Mesendoderm (in vitro differentiated cells): ENCODE results near the gene ASIC1.

Source experiments
- DNase-seq: peaks from one replicate; pipeline ENCODE4 v3.0.0; 2013
- H2AK5ac ChIP-seq: 2 replicates; pipeline ENCODE4 v1.6.1; 2013; ENCODE audit warnings: low read length, inconsistent platforms
- H2BK120ac ChIP-seq: 2 replicates; pipeline ENCODE4 v1.6.1; 2013; ENCODE audit warnings: low read depth, mild to moderate bottlenecking, low read length, moderate library complexity, mixed read lengths
- H2BK15ac ChIP-seq: replicated peaks from 2 replicates; pipeline ENCODE4 v1.6.1; 2013; ENCODE audit warnings: low read depth, mild to moderate bottlenecking, moderate library complexity
- H2BK5ac ChIP-seq: 2 replicates; pipeline ENCODE4 v1.6.1; 2013; ENCODE audit warnings: low read length, inconsistent platforms
- H3K18ac ChIP-seq: 2 replicates; pipeline ENCODE4 v1.6.1; 2013; ENCODE audit warnings: mild to moderate bottlenecking, low read length, mixed read lengths
- H3K23ac ChIP-seq: one replicate; pipeline ENCODE4 v1.6.1; 2013; ENCODE audit warnings: low read length
- H3K27ac ChIP-seq: 2 replicates; pipeline ENCODE4 v1.5.1; 2013; ENCODE audit warnings: low read depth, mild to moderate bottlenecking, inconsistent platforms, low read length, moderate library complexity
- H3K27me3 ChIP-seq: 2 replicates; pipeline ENCODE4 v1.6.1; 2013; ENCODE audit warnings: low read length, control low read depth, mild to moderate bottlenecking, inconsistent platforms; ENCODE audit not compliant: insufficient read depth, poor library complexity
- H3K36me3 ChIP-seq: 2 replicates; pipeline ENCODE4 v1.6.1; 2013; ENCODE audit warnings: low read length, inconsistent platforms; ENCODE audit not compliant: control insufficient read depth, insufficient read depth
- H3K4ac ChIP-seq: one replicate; pipeline ENCODE4 v1.6.1; 2013; ENCODE audit warnings: low read depth, mild to moderate bottlenecking, low read length, moderate library complexity
- H3K4me1 ChIP-seq: 2 replicates; pipeline ENCODE4 v1.6.1; 2013; ENCODE audit warnings: low read depth, low read length, inconsistent platforms; ENCODE audit not compliant: control insufficient read depth
- H3K4me2 ChIP-seq: 2 replicates; pipeline ENCODE4 v1.6.1; 2013; ENCODE audit warnings: low read length
- H3K4me3 ChIP-seq: 2 replicates; pipeline ENCODE4 v1.5.1; 2013; ENCODE audit warnings: mild to moderate bottlenecking, low read length
- H3K56ac ChIP-seq: one replicate; pipeline ENCODE4 v1.6.1; 2013; ENCODE audit warnings: low read length
- H3K79me1 ChIP-seq: 2 replicates; pipeline ENCODE4 v1.6.1; 2013; ENCODE audit warnings: low read length, inconsistent platforms
- H3K79me2 ChIP-seq: 2 replicates; pipeline ENCODE4 v1.6.1; 2013; ENCODE audit warnings: mild to moderate bottlenecking, low read length; ENCODE audit not compliant: control insufficient read depth, insufficient read depth
- H3K9ac ChIP-seq: 2 replicates; pipeline ENCODE4 v1.6.1; 2013; ENCODE audit warnings: low read length, inconsistent platforms
- H4K5ac ChIP-seq: one replicate; pipeline ENCODE4 v1.6.1; 2013; ENCODE audit warnings: low read length
- H4K8ac ChIP-seq: one replicate; pipeline ENCODE4 v1.6.1; 2013; ENCODE audit warnings: low read depth, mild to moderate bottlenecking, control low read depth, low read length, moderate library complexity
- WGBS: extraction: QIAGEN DNeasy Blood & Tissue Kit; methylation state at CpG from one replicate; pipeline ENCODE4 v1.1.7; 2013; ENCODE audit warnings: low lambda C conversion rate, missing lambda C conversion rate; ENCODE audit not compliant: insufficient coverage; ENCODE audit errors: extremely low coverage; 5-methylcytosine and 5-hydroxymethylcytosine counted together

The ASIC1 gene

DNA sequence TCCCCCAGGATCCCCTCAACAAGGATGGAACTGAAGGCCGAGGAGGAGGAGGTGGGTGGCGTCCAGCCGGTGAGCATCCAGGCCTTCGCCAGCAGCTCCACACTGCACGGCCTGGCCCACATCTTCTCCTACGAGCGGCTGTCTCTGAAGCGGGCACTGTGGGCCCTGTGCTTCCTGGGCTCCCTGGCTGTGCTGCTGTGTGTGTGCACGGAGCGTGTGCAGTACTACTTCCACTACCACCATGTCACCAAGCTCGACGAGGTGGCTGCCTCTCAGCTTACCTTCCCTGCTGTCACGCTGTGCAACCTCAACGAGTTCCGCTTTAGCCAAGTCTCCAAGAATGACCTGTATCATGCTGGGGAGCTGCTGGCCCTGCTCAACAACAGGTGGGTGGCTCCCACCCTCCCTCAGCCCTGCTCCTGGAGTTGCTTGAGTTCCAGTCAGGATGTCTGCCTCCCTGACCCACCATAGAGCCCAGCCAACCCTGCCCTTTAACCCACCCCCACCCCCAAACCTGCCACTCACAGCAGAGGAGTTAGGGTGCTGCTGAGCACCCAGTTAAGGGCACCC, 1.4 kb downstream of the ASIC1 start:
- H4K5ac ChIP-seq, result no peak overlapping the region
- no peak overlapping the region for H2BK15ac ChIP-seq
- H2BK5ac ChIP-seq, result no peak overlapping the region
- no CpG with 5 or more reads among the region's 15 CpGs for WGBS
- H3K18ac ChIP-seq, result no peak overlapping the region
- no peak overlapping the region for H2AK5ac ChIP-seq
- H3K27ac ChIP-seq, result no peak overlapping the region
- H3K56ac ChIP-seq, result no peak overlapping the region
- no peaks in the 10 kb centered on the region for H3K36me3 ChIP-seq
- H3K4me1 ChIP-seq, result peaks cover 3% of the 10 kb centered on the region
- no peaks in the 10 kb centered on the region for H3K79me1 ChIP-seq
- H3K4me2 ChIP-seq, result no peak overlapping the region
- H2BK120ac ChIP-seq, result no peak overlapping the region
- no peak overlapping the region for H3K23ac ChIP-seq
- peaks cover 6% of the 10 kb centered on the region for H3K27me3 ChIP-seq
- no peak for DNase-seq
- no peak overlapping the region for H4K8ac ChIP-seq
- H3K4me3 ChIP-seq, result no peak overlapping the region
- H3K79me2 ChIP-seq, result no peaks in the 10 kb centered on the region
- H3K9ac ChIP-seq, result no peak overlapping the region
- no peak overlapping the region for H3K4ac ChIP-seq

DNA sequence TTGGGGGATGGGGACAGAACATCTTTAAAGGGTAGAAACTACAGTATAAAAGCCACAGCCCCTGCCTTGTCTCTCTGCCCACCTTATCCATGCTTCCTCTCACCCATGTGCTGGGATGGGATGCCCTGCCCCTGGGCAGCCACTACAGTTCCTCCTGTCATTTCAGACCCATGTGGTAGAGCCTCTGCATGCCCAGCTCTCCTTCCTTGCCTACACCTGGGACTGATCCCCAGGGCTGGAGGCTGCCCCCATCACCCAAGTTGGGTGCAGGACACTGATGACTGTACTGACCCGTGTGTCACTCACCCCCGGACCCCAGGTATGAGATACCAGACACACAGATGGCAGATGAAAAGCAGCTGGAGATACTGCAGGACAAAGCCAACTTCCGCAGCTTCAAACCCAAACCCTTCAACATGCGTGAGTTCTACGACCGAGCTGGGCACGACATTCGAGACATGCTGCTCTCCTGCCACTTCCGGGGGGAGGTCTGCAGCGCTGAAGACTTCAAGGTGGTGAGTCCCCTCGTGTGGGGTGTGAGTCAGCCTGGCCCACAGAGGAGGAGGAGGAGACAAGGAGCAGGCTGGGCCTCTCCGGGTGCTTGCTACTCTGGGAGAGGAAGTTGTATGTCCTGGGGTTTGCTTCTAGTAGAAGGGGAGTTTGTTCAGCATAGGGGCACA, 2.2 kb downstream of the ASIC1 start:
- no peak overlapping the region for H2BK120ac ChIP-seq
- H3K23ac ChIP-seq, result no peak overlapping the region
- H3K79me1 ChIP-seq, result no peaks in the 10 kb centered on the region
- no peaks in the 10 kb centered on the region for H3K36me3 ChIP-seq
- H3K18ac ChIP-seq, result no peak overlapping the region
- peaks cover 6% of the 10 kb centered on the region for H3K27me3 ChIP-seq
- peaks cover 3% of the 10 kb centered on the region for H3K4me1 ChIP-seq
- no peak for DNase-seq
- H2AK5ac ChIP-seq, result no peak overlapping the region
- no peak overlapping the region for H3K4me2 ChIP-seq
- H3K4ac ChIP-seq, result no peak overlapping the region
- H3K4me3 ChIP-seq, result no peak overlapping the region
- no peaks in the 10 kb centered on the region for H3K79me2 ChIP-seq
- H3K56ac ChIP-seq, result no peak overlapping the region
- H2BK5ac ChIP-seq, result no peak overlapping the region
- H3K27ac ChIP-seq, result no peak overlapping the region
- no peak overlapping the region for H4K8ac ChIP-seq
- H3K9ac ChIP-seq, result no peak overlapping the region
- no peak overlapping the region for H4K5ac ChIP-seq
- no peak overlapping the region for H2BK15ac ChIP-seq
- WGBS, result no CpG with 5 or more reads among the region's 12 CpGs

DNA sequence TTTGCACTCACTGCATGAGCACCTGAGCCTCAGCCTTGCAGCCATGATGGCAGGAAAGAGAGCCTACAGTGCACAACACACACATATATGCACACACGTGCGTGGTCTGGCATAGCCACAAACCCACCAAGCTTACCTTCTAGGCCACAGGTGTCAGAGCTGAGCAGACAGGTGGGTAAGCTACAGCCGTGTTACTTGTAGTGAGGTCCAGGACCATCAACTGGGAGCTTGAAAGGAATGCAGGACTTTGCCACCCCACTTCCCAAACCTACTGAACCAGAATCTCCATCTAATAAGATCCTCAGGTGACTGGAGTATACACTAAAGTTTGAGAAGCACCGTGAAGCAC, 2.7 kb downstream of the ASIC1 start:
- H3K23ac ChIP-seq, result no peak overlapping the region
- no peak for DNase-seq
- H3K79me1 ChIP-seq, result no peaks in the 10 kb centered on the region
- H3K4me2 ChIP-seq, result no peak overlapping the region
- no peak overlapping the region for H3K9ac ChIP-seq
- no peak overlapping the region for H2AK5ac ChIP-seq
- H3K4ac ChIP-seq, result no peak overlapping the region
- no peak overlapping the region for H3K4me3 ChIP-seq
- no peak overlapping the region for H3K56ac ChIP-seq
- H3K27ac ChIP-seq, result no peak overlapping the region
- H3K4me1 ChIP-seq, result peaks cover 3% of the 10 kb centered on the region
- no peaks in the 10 kb centered on the region for H3K79me2 ChIP-seq
- no peak overlapping the region for H3K18ac ChIP-seq
- H3K27me3 ChIP-seq, result peaks cover 6% of the 10 kb centered on the region
- no peak overlapping the region for H4K8ac ChIP-seq
- no peak overlapping the region for H2BK15ac ChIP-seq
- H3K36me3 ChIP-seq, result no peaks in the 10 kb centered on the region
- no CpG with 5 or more reads among the region's 4 CpGs for WGBS
- no peak overlapping the region for H4K5ac ChIP-seq
- no peak overlapping the region for H2BK5ac ChIP-seq
- no peak overlapping the region for H2BK120ac ChIP-seq

DNA sequence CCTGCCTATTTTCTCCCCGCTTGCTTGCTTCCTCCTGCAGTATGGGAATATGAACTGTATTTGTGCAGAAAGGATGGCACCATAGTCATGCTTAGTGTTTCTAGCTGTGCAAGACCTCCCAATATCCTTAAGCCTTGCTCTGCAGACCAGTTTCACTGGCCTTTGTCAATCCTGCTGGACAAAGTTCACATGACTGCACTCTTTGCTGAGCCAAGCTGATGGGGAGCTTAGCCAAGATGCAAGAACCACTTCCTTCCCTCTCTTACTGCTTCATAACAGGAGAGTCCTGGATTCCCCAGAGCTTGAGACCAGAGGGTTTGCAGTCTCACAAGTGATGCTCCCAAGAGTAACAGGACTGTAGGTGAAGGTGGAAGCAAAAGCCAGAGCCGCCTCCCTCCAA, 3.8 kb downstream of the ASIC1 start:
- Histone ChIP-seq H2BK15ac (no peak overlapping the region), H4K8ac (no peak overlapping the region), H3K56ac (no peak overlapping the region), H3K27me3 (peaks cover 6% of the 10 kb centered on the region), H4K5ac (no peak overlapping the region), H3K4ac (no peak overlapping the region), H3K4me2 (no peak overlapping the region), H3K23ac (no peak overlapping the region), H3K36me3 (no peaks in the 10 kb centered on the region), H3K18ac (no peak overlapping the region), H3K79me1 (no peaks in the 10 kb centered on the region), H3K79me2 (no peaks in the 10 kb centered on the region), H2AK5ac (no peak overlapping the region), H2BK5ac (no peak overlapping the region), H2BK120ac (no peak overlapping the region), H3K4me1 (peaks cover 3% of the 10 kb centered on the region), H3K9ac (no peak overlapping the region), H3K4me3 (no peak overlapping the region), H3K27ac (no peak overlapping the region)
- no peak for DNase-seq
- no CpG with 5 or more reads among the region's 2 CpGs for whole genome bisulfite sequencing

DNA sequence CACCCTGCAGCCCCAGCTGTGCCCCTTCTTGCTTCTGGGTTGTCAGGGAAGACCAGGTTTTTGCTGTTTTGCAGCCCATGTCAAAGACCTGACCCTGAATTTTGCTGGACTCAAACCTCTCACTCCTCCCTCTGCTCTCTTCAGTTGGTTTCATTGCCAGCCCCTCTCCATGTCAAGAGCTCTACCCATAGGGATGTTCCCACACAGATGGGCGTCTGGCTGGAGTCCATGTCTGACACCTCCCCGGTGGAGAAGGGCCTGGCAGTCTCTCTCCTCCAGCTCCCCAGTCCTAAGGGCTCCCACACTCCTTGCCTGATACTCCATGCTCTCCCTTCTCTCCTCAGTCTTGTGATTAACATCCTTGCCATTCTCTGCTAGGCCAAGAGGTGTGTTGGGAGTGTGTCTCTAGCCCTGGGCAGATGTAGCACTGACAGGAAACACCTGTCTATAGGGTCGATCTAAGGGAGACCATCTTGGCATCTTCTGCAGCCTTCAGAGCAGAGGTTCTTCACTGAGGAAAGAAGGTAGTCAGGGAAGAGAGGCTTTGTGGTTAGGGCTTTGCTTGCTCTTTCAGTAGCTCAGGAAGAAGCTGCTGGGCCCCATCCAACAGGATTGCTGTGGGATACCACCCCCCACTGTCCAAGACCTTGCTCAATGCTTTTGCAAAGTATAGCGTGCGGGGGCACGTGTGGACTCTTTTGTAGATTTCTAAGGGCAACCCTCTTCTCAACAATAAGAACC, 4.7 kb downstream of the ASIC1 start:
- Histone ChIP-seq H3K27me3 (peaks cover 6% of the 10 kb centered on the region), H4K5ac (no peak overlapping the region), H2BK15ac (no peak overlapping the region), H3K79me2 (no peaks in the 10 kb centered on the region), H3K4me3 (no peak overlapping the region), H2AK5ac (no peak overlapping the region), H2BK120ac (no peak overlapping the region), H3K9ac (no peak overlapping the region), H3K79me1 (no peaks in the 10 kb centered on the region), H3K4ac (no peak overlapping the region), H3K4me1 (no peaks in the 10 kb centered on the region), H3K36me3 (no peaks in the 10 kb centered on the region), H3K18ac (no peak overlapping the region), H2BK5ac (no peak overlapping the region), H3K4me2 (no peak overlapping the region), H3K23ac (no peak overlapping the region), H4K8ac (no peak overlapping the region), H3K27ac (no peak overlapping the region), H3K56ac (no peak overlapping the region)
- DNase-seq, result no peak
- WGBS, result no CpG with 5 or more reads among the region's 6 CpGs
